HL-60 (cell line): ENCODE data around the gene CSTF2T.

Experiments
- DNase-seq, 2 experiments: peaks; one replicate each; pipeline ENCODE4 v3.0.0-alpha.2; 2010 to 2020; ENCODE audit warnings: low read depth in 1 of 2, low spot score in 1 of 2
- H3K27ac ChIP-seq: fragments of 250-450 bp; sonication (Bioruptor Pico); replicated peaks from 2 replicates; pipeline ENCODE4 v1.5.1; 2020; ENCODE audit warnings: mild to moderate bottlenecking, moderate library complexity
- H3K27me3 ChIP-seq: fragments of 250-450 bp; sonication (Bioruptor Pico); 2 replicates; pipeline ENCODE4 v1.5.1; 2021; ENCODE audit warnings: mild to moderate bottlenecking, moderate library complexity; ENCODE audit not compliant: insufficient read depth, poor library complexity, severe bottlenecking
- H3K4me3 ChIP-seq: replicated peaks from 2 replicates; pipeline ENCODE4 v1.5.1; 2011; ENCODE audit warnings: mild to moderate bottlenecking, control low read depth, low read length; ENCODE audit not compliant: insufficient read depth
- CTCF ChIP-seq: IDR thresholded peaks from one replicate; pipeline ENCODE4 v1.5.1; 2011; ENCODE audit warnings: low read length, control low read depth, inconsistent platforms; ENCODE audit not compliant: insufficient read depth
- GABPA ChIP-seq: IDR thresholded peaks from 2 replicates; pipeline ENCODE4 v1.6.1; 2012; ENCODE audit warnings: low read depth
- POLR2AphosphoS5 ChIP-seq: IDR thresholded peaks from 2 replicates; pipeline ENCODE4 v1.6.1; 2012; ENCODE audit warnings: low read depth
- REST ChIP-seq: IDR thresholded peaks from 2 replicates; pipeline ENCODE4 v1.6.1; 2012; ENCODE audit warnings: low read depth; ENCODE audit not compliant: insufficient replicate concordance
- SPI1 ChIP-seq: IDR thresholded peaks from 2 replicates; pipeline ENCODE4 v1.6.1; 2012; ENCODE audit warnings: low read depth, mild to moderate bottlenecking, borderline replicate concordance

Gene CSTF2T

GRCh38 chr10:51675088-51675487 lies 24.3 kb downstream of the CSTF2T start:
- TF ChIP-seq CTCF = no peak
- TF ChIP-seq GABPA = no peak
- no peak for TF ChIP-seq REST
- no peak for TF ChIP-seq SPI1
- no peak for TF ChIP-seq POLR2AphosphoS5
- DNase-seq = no peak
- no peaks in the 10 kb centered on the region for H3K27me3 ChIP-seq
- no peak overlapping the region for H3K27ac ChIP-seq
- H3K4me3 ChIP-seq = no peak overlapping the region

- H3K27ac ChIP-seq = no peak overlapping the region
- no peaks in the 10 kb centered on the region for H3K27me3 ChIP-seq
- H3K4me3 ChIP-seq = no peak overlapping the region
- DNase-seq = no peak
- no peak for TF ChIP-seq CTCF
- no peak for TF ChIP-seq SPI1
- TF ChIP-seq POLR2AphosphoS5 = no peak
- TF ChIP-seq REST = no peak
- TF ChIP-seq GABPA = no peak
These were observed 27.3 kb downstream of the CSTF2T start for GRCh38 chr10:51672039-51672535.

GRCh38 chr10:51669041-51669440 lies 30.4 kb downstream of the CSTF2T start:
- Histone ChIP-seq H3K4me3 (no peak overlapping the region), H3K27ac (no peak overlapping the region), H3K27me3 (no peaks in the 10 kb centered on the region)
- no peak for TF ChIP-seq REST
- TF ChIP-seq SPI1 = no peak
- no peak for DNase-seq

- no peaks in the 10 kb centered on the region for H3K27me3 ChIP-seq
- no peak for TF ChIP-seq SPI1
- no peak for TF ChIP-seq CTCF
- TF ChIP-seq GABPA = no peak
- no peak overlapping the region for H3K4me3 ChIP-seq
- no peak for DNase-seq
- H3K27ac ChIP-seq = no peak overlapping the region
These were observed 31.1 kb downstream of the CSTF2T start for GRCh38 chr10:51668336-51668689.
